ENCODE measurements around the gene RABL3.
"Not testable (repeated sequence)": the region's sequence is repeated elsewhere in the genome, so short reads cannot be mapped to it uniquely, and the experiment has no call there.

The RABL3 gene

GRCh38 chr3:120688121-120688520 lies 54.2 kb downstream of the RABL3 start:
- Histone ChIP-seq H3K4me3 (no peak overlapping the region), H3K27ac (no peak overlapping the region)

GRCh38 chr3:120685411-120685810 lies 56.9 kb downstream of the RABL3 start:
- H3K4me3 ChIP-seq, result no peak overlapping the region
- H3K27ac ChIP-seq, result no peak overlapping the region

GRCh38 chr3:120684896-120685295 lies 57.4 kb downstream of the RABL3 start:
- Histone ChIP-seq H3K27ac (no peak overlapping the region), H3K4me3 (no peak overlapping the region)

GRCh38 chr3:120683671-120684301 lies 58.5 kb downstream of the RABL3 start:
- H3K4me3 ChIP-seq, result no peak overlapping the region
- H3K27ac ChIP-seq, result no peak overlapping the region

- H3K4me3 ChIP-seq, result no peak overlapping the region
- H3K27ac ChIP-seq, result no peak overlapping the region
Observed at GRCh38 chr3:120683213-120683612, 59.1 kb downstream of the RABL3 start.

- no peak within 1 kb of the TSS for H3K27ac ChIP-seq
- no peak within 1 kb of the TSS for H3K4me3 ChIP-seq
Observed at GRCh38 chr3:120682095-120682681, 60.1 kb downstream of the RABL3 start, which contains the start of gene HGD. HGD (minus strand) TSS chr3:120682239; CDS start chr3:120682111, 128 bp downstream.

GRCh38 chr3:120681506-120682038 lies 60.7 kb downstream of the RABL3 start:
- H3K4me3 ChIP-seq, result no peak overlapping the region
- no peak overlapping the region for H3K27ac ChIP-seq

GRCh38 chr3:120681018-120681417 lies 61.3 kb downstream of the RABL3 start:
- Histone ChIP-seq H3K4me3 (no peak overlapping the region), H3K27ac (no peak overlapping the region)

- Histone ChIP-seq H3K4me3 (no peak overlapping the region), H3K27ac (no peak overlapping the region)
Observed at GRCh38 chr3:120680193-120680894, 62.0 kb downstream of the RABL3 start.

- H3K4me3 ChIP-seq, result no peak overlapping the region
Observed at GRCh38 chr3:120678984-120679383, 63.3 kb downstream of the RABL3 start.

GRCh38 chr3:120678331-120678947 lies 63.9 kb downstream of the RABL3 start:
- Histone ChIP-seq H3K4me3 (no peak overlapping the region), H3K27ac (peak overlapping the region in 4 of 21 experiments; percentile 15 to 50 (median 26))

More at GRCh38 chr3:120678984-120679383, 63.3 kb downstream of the RABL3 start:
- peak overlapping the region in 3 of 21 experiments; percentile 23 to 50 (median 30) for H3K27ac ChIP-seq

GRCh38 chr3:120677193-120677592 lies 65.1 kb downstream of the RABL3 start:
- H3K4me3 ChIP-seq, H3K27ac ChIP-seq: not testable (repeated sequence)

- no peak overlapping the region for H3K27ac ChIP-seq
Observed at GRCh38 chr3:120673116-120673515, 69.2 kb downstream of the RABL3 start.

GRCh38 chr3:120670576-120670975 lies 71.7 kb downstream of the RABL3 start:
- Histone ChIP-seq H3K4me3 (no peak overlapping the region), H3K27ac (no peak overlapping the region)

More at GRCh38 chr3:120673116-120673515, 69.2 kb downstream of the RABL3 start:
- no peak overlapping the region for H3K4me3 ChIP-seq

GRCh38 chr3:120664926-120665325 lies 77.4 kb downstream of the RABL3 start:
- no peak overlapping the region for H3K27ac ChIP-seq
- H3K4me3 ChIP-seq, result no peak overlapping the region

GRCh38 chr3:120661945-120662344 lies 80.4 kb downstream of the RABL3 start:
- Histone ChIP-seq H3K27ac (no peak overlapping the region), H3K4me3 (no peak overlapping the region)

GRCh38 chr3:120661106-120661905 lies 81.0 kb downstream of the RABL3 start:
- Histone ChIP-seq H3K27ac (no peak overlapping the region), H3K4me3 (no peak overlapping the region)

- H3K27ac ChIP-seq, result no peak overlapping the region
- no peak overlapping the region for H3K4me3 ChIP-seq
Observed at GRCh38 chr3:120659834-120660233, 82.5 kb downstream of the RABL3 start.

GRCh38 chr3:120659285-120659684 lies 83.0 kb downstream of the RABL3 start:
- H3K4me3 ChIP-seq, result no peak overlapping the region
- no peak overlapping the region for H3K27ac ChIP-seq
